Testis (tissue), 3 donors: Measurements from ENCODE around the gene EHMT1. TPM values are rescaled to one million over a fixed set of nuclear protein-coding genes. Genes with fewer than 3 reads are reported as not detected.

Experiments used
- DNase-seq: peaks from one replicate; pipeline ENCODE4 v3.0.0-alpha.2; 2019
- H3K27ac ChIP-seq, 2 donors: fragments of 200-600 bp; sonication (generic); one replicate each; pipeline ENCODE4 v1.5.1; 2019
- H3K27me3 ChIP-seq: fragments of 200-600 bp; sonication (generic); one replicate; pipeline ENCODE4 v1.5.1; 2019
- H3K36me3 ChIP-seq: fragments of 200-600 bp; sonication (generic); one replicate; pipeline ENCODE4 v1.5.1; 2017; ENCODE audit warnings: low read depth; ENCODE audit errors: missing control alignments
- H3K4me1 ChIP-seq: fragments of 200-600 bp; sonication (generic); one replicate; pipeline ENCODE4 v1.5.1; 2019
- H3K4me3 ChIP-seq, 2 donors: fragments of 200-600 bp; sonication (generic); one replicate each; pipeline ENCODE4 v1.5.1; 2017 to 2019
- H3K9me3 ChIP-seq: fragments of 200-600 bp; sonication (generic); one replicate; pipeline ENCODE4 v1.5.1; 2017
- CTCF ChIP-seq, 3 experiments: fragments of 450-650 bp in 2 of 3; fragments of 200-600 bp in 1 of 3; sonication (generic) in 1 of 3; IDR thresholded peaks; one replicate each; pipeline ENCODE4 v1.5.1; 2016 to 2019; ENCODE audit warnings: antibody characterized with exemption in 3 of 3, mild to moderate bottlenecking in 2 of 3, moderate library complexity in 1 of 3
- POLR2A ChIP-seq: fragments of 450-650 bp; IDR thresholded peaks from one replicate; pipeline ENCODE4 v1.6.1; 2017; ENCODE audit warnings: antibody characterized with exemption, mild to moderate bottlenecking, moderate library complexity
- WGBS, 2 donors: methylation state at CpG; one replicate each; pipeline ENCODE4 v1.1.5; 2018; 5-methylcytosine and 5-hydroxymethylcytosine counted together
- intact Hi-C: fragments of 100-400 bp; cut with DNase I; formaldehyde crosslinking; loops from one replicate; pipeline ENCODE4 v1.15.1; 2023; ENCODE audit warnings: low total_unique reads
- polyA plus RNA-seq: library from polyadenylated mRNA; stranded (reverse); fragments of 350-450 nt; fragmentation: Illumina TruSeq; extraction: RNeasy Lipid Tissue Mini Kit (QIAGEN cat#74804); gene quantifications from one replicate; pipeline ENCODE4 v1.2.3, GENCODE V29; 2014; ENCODE audit warnings: low read depth, low replicate concordance; ENCODE audit not compliant: insufficient read depth
- total RNA-seq, 2 donors: library from RNA; depleted of rRNA; stranded (reverse); fragments of >200 nt; gene quantifications; one replicate each; pipeline ENCODE4 v1.2.3, GENCODE V29; 2016

Gene EHMT1
- total and polyA plus RNA-seq, 3 donors from 2014 or later, result 116 to 207 (median 193) TPM

GRCh38 chr9:137580209-137580953 lies 38.4 kb upstream of the EHMT1 start:
- peaks cover 6% of the 10 kb centered on the region for H3K4me1 ChIP-seq
- WGBS, 2 donors, result 86 to 89% methylated on average over 20 to 21 of the region's 23 CpGs
- DNase-seq, result no peak
- intact Hi-C loops, result no loop called here
- H3K27me3 ChIP-seq, result no peaks in the 10 kb centered on the region
- H3K27ac ChIP-seq, result no peak overlapping the region
- no peak for TF ChIP-seq POLR2A
- TF ChIP-seq CTCF (IDR thresholded peaks at IDR 0.05), result no peak
- no peak overlapping the region for H3K4me3 ChIP-seq
- H3K9me3 ChIP-seq, result no peaks in the 10 kb centered on the region
- no peaks in the 10 kb centered on the region for H3K36me3 ChIP-seq

GRCh38 chr9:137580954-137581322 lies 37.9 kb upstream of the EHMT1 start:
- Histone ChIP-seq H3K27ac (no peak overlapping the region), H3K27me3 (no peaks in the 10 kb centered on the region), H3K4me3 (no peak overlapping the region), H3K9me3 (no peaks in the 10 kb centered on the region), H3K4me1 (peaks cover 6% of the 10 kb centered on the region), H3K36me3 (no peaks in the 10 kb centered on the region)
- WGBS, 2 donors, result 94 to 97% methylated on average over 4 of the region's 4 CpGs
- TF ChIP-seq POLR2A, result no peak
- no peak for TF ChIP-seq CTCF (IDR thresholded peaks at IDR 0.05)
- no peak for DNase-seq
- intact Hi-C loops, result no loop called here

GRCh38 chr9:137581361-137582285 lies 37.2 kb upstream of the EHMT1 start:
- Histone ChIP-seq H3K27me3 (no peaks in the 10 kb centered on the region), H3K4me1 (peaks cover 6% of the 10 kb centered on the region), H3K9me3 (no peaks in the 10 kb centered on the region), H3K4me3 (no peak overlapping the region), H3K27ac (no peak overlapping the region), H3K36me3 (no peaks in the 10 kb centered on the region)
- no peak for DNase-seq
- intact Hi-C loops, result no loop called here
- WGBS, 2 donors, result 87 to 89% methylated on average over 13 to 22 of the region's 22 CpGs
- TF ChIP-seq POLR2A, result no peak
- TF ChIP-seq CTCF (IDR thresholded peaks at IDR 0.05), result no peak

GRCh38 chr9:137582286-137582860 lies 36.4 kb upstream of the EHMT1 start:
- 82 to 95% methylated on average over 14 to 20 of the region's 20 CpGs for WGBS, 2 donors
- peak; percentile 55 for DNase-seq
- intact Hi-C loops, result no loop called here

More at GRCh38 chr9:137582286-137582860, 36.4 kb upstream of the EHMT1 start:
- H3K27me3 ChIP-seq, result no peaks in the 10 kb centered on the region
- H3K27ac ChIP-seq, result no peak overlapping the region
- peaks cover 2% of the 10 kb centered on the region for H3K4me1 ChIP-seq
- H3K4me3 ChIP-seq, result no peak overlapping the region
- no peak for TF ChIP-seq CTCF (IDR thresholded peaks at IDR 0.05)
- no peak for TF ChIP-seq POLR2A
- no peaks in the 10 kb centered on the region for H3K36me3 ChIP-seq
- no peaks in the 10 kb centered on the region for H3K9me3 ChIP-seq
